GM21390 (cell line): Measurements from ENCODE around the gene NOL9.

Source experiments
- ATAC-seq: cut with Tn5 transposase; IDR thresholded peaks from one replicate; pipeline ENCODE4 v1.9.1; 2021; ENCODE audit not compliant: unreplicated experiment

NOL9 gene

GRCh38 chr1:6526316-6526715 lies 28.0 kb downstream of the NOL9 start:
- no peak for ATAC-seq

- ATAC-seq = no peak
Observed at GRCh38 chr1:6523566-6523965, 30.7 kb downstream of the NOL9 start.

- no peak for ATAC-seq
Observed at GRCh38 chr1:6521536-6521935, 32.8 kb downstream of the NOL9 start.

- ATAC-seq = no peak
Observed at GRCh38 chr1:6519935-6520671, 34.2 kb downstream of the NOL9 start.

GRCh38 chr1:6519491-6519934 lies 34.8 kb downstream of the NOL9 start:
- ATAC-seq = no peak

- no peak for ATAC-seq
Observed at GRCh38 chr1:6517435-6517851, 36.9 kb downstream of the NOL9 start.

GRCh38 chr1:6515771-6516170 lies 38.5 kb downstream of the NOL9 start:
- ATAC-seq = no peak

- ATAC-seq = no peak
Observed at GRCh38 chr1:6513320-6513801, 41.0 kb downstream of the NOL9 start.

- ATAC-seq = no peak
Observed at GRCh38 chr1:6512908-6513280, 41.4 kb downstream of the NOL9 start.

- no peak for ATAC-seq
Observed at GRCh38 chr1:6512245-6512907, 41.9 kb downstream of the NOL9 start.

- no peak for ATAC-seq
Observed at GRCh38 chr1:6511561-6512244, 42.6 kb downstream of the NOL9 start.

- no peak for ATAC-seq
Observed at GRCh38 chr1:6511056-6511455, 43.3 kb downstream of the NOL9 start.

- no peak for ATAC-seq
Observed at GRCh38 chr1:6510493-6510892, 43.8 kb downstream of the NOL9 start.

- no peak for ATAC-seq
Observed at GRCh38 chr1:6509919-6510291, 44.4 kb downstream of the NOL9 start.

GRCh38 chr1:6509220-6509918 lies 44.9 kb downstream of the NOL9 start:
- ATAC-seq = no peak

- no peak for ATAC-seq
Observed at GRCh38 chr1:6508816-6509189, 45.5 kb downstream of the NOL9 start.

GRCh38 chr1:6508154-6508815 lies 46.0 kb downstream of the NOL9 start:
- no peak for ATAC-seq

- ATAC-seq = no peak
Observed at GRCh38 chr1:6507461-6507911, 46.8 kb downstream of the NOL9 start.

- ATAC-seq = no peak
Observed at GRCh38 chr1:6507037-6507428, 47.3 kb downstream of the NOL9 start.

GRCh38 chr1:6506210-6507036 lies 47.9 kb downstream of the NOL9 start:
- no peak for ATAC-seq
